ENCODE data around the gene TTC23. TPM values are rescaled to one million over a fixed set of nuclear protein-coding genes. Genes with fewer than 3 reads are reported as not detected.
A peak's percentile ranks its signal among the peaks of the same experiment; 100 is the strongest.

TTC23 gene
- total and polyA plus RNA-seq, 2 donors (not counting 3 experiments of a cell fraction or from before 2014, with no cell fraction given): 4.1 to 27.3 TPM

GRCh38 chr15:99130765-99131440 is 118.5 kb downstream of the TTC23 start:
- FAIRE-seq: no peak
- intact Hi-C loops (cut with micrococcal nuclease) (loop anchor here (1.0 kb wide), 1 partner anchor 26 kb away; the partner anchor contains the start of gene SYNM), dilution Hi-C loops (cut with MboI; ENCODE audit: extremely low pct_ligation_motif_present, low sequenced_read_pairs) (no loop called here)

More at GRCh38 chr15:99130765-99131440, 118.5 kb downstream of the TTC23 start:
- Histone ChIP-seq H3K36me3 (ENCODE audit: control insufficient read depth in 2 of 2, extremely low read depth in 1 of 2, insufficient read depth in 2 of 2, low read length in 2 of 2) (no peaks in the 10 kb centered on the region), H3K4me3 (replicated peaks in 1 of 3; ENCODE audit: insufficient read depth in 1 of 3, low read depth in 1 of 3, low read length in 3 of 3) (no peak overlapping the region), H3K4me2 (ENCODE audit: insufficient read depth, low read length) (no peak overlapping the region), H3K27me3 (ENCODE audit: control insufficient read depth in 2 of 2, insufficient read depth in 2 of 2, low read length in 2 of 2) (no peaks in the 10 kb centered on the region), H3K9me3 (replicated peaks; ENCODE audit: control insufficient read depth, insufficient read depth, low read length) (no peaks in the 10 kb centered on the region), H3K9ac (replicated peaks; ENCODE audit: extremely low read depth, insufficient read depth, low read length) (no peak overlapping the region), H4K20me1 (replicated peaks; ENCODE audit: control insufficient read depth, extremely low read depth, insufficient read depth, low read length) (no peaks in the 10 kb centered on the region), H3K27ac (ENCODE audit: insufficient read depth, low read depth, low read length) (peak overlapping the region; percentile 79), H3K79me2 (ENCODE audit: control insufficient read depth, insufficient read depth, low read length) (no peaks in the 10 kb centered on the region), H3K9me1 (replicated peaks; ENCODE audit: control insufficient read depth, extremely low read depth, insufficient read depth, low read length) (no peaks in the 10 kb centered on the region), H2AFZ (ENCODE audit: low read depth, low read length) (no peak overlapping the region), H3K4me1 (ENCODE audit: control insufficient read depth, extremely low read depth, insufficient read depth, low read length) (peaks cover 28% of the 10 kb centered on the region)
- no peak for DNase-seq (ENCODE audit: low read depth, low spot score)
- ChIA-PET POLR2A (no interaction called here), CTCF (interaction anchor here (1.2 to 2.0 kb wide), 2 partner anchors 26 to 30 kb away, joined by 4 to 6 read pairs; partner anchors contain the start of gene SYNM)
- TF ChIP-seq POLR2AphosphoS5 (IDR thresholded peaks at IDR 0.05; ENCODE audit: insufficient read depth, low read depth, low read length) (no peak), EZH2 (IDR thresholded peaks at IDR 0.05; ENCODE audit: borderline replicate concordance, low read depth, low read length, severe bottlenecking) (no peak), FOS (IDR thresholded peaks at IDR 0.05; ENCODE audit: borderline replicate concordance, insufficient read depth, low read length) (no peak)
- TF ChIP-seq, protein P1, sequence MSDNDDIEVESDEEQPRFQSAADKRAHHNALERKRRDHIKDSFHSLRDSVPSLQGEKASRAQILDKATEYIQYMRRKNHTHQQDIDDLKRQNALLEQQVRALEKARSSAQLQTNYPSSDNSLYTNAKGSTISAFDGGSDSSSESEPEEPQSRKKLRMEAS (IDR thresholded peaks at IDR 0.05; ENCODE audit: insufficient read depth, insufficient read length): no peak
- TF ChIP-seq, protein P2, sequence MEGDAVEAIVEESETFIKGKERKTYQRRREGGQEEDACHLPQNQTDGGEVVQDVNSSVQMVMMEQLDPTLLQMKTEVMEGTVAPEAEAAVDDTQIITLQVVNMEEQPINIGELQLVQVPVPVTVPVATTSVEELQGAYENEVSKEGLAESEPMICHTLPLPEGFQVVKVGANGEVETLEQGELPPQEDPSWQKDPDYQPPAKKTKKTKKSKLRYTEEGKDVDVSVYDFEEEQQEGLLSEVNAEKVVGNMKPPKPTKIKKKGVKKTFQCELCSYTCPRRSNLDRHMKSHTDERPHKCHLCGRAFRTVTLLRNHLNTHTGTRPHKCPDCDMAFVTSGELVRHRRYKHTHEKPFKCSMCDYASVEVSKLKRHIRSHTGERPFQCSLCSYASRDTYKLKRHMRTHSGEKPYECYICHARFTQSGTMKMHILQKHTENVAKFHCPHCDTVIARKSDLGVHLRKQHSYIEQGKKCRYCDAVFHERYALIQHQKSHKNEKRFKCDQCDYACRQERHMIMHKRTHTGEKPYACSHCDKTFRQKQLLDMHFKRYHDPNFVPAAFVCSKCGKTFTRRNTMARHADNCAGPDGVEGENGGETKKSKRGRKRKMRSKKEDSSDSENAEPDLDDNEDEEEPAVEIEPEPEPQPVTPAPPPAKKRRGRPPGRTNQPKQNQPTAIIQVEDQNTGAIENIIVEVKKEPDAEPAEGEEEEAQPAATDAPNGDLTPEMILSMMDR (IDR thresholded peaks at IDR 0.05; ENCODE audit: extremely low read depth in 1 of 2, insufficient read depth in 1 of 2, low read depth in 1 of 2, low read length in 2 of 2): no peak
- no TSS peak for BruUV-seq (replicated peaks)

All from endothelial cell of umbilical vein (primary cell).